ENCODE results near the gene IQSEC1.

IQSEC1 gene

DNA sequence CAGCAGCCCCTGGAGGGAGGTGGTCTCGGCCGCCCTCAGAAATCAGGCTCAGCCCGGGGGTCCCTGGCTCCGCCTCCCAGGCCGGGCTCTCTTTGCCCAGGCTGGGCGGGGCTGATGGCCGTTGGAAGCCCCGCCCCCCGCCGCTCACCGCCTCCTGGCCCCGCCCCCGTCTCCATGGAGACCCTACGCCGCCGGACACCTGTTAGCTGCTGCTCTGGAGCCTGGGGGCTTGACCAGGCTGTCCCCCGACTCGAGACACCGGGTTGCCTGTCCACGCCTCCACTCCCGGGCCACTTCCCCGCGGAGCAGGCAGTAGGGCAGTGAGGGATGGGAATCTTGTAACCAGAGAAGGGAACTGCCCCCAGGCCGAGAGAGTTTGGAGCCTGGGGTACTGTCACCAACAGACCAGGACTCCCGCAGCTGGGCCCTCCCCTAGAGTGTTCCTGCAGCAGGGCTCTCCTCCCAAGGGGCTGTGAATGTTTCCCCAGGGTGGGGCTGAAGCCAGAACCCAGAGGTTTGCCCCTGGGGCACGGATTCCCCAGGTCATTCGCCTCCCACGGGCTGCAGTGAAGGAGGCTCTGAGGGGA is 204.1 kb downstream of the IQSEC1 start:
- Histone ChIP-seq H3K4me2 (ENCODE audit: low read length) (no peak overlapping the region), H3K4me1 (no peaks in the 10 kb centered on the region), H3K4me3 (ENCODE audit: low read depth, low read length) (no peak overlapping the region), H3K27me3 (ENCODE audit: control insufficient read depth, insufficient read depth, low read length) (no peaks in the 10 kb centered on the region), H3K9me3 (ENCODE audit: control insufficient read depth, low read length) (no peaks in the 10 kb centered on the region), H3K79me2 (no peaks in the 10 kb centered on the region), H3K9ac (no peak overlapping the region), H2AFZ (no peak overlapping the region), H3K27ac (no peak overlapping the region), H3K36me3 (ENCODE audit: control insufficient read depth, insufficient read depth, low read length) (no peaks in the 10 kb centered on the region)
- TF ChIP-seq CTCF (IDR thresholded peaks at IDR 0.05) = no peak

- peak overlapping the region; percentile 34 for H2AFZ ChIP-seq
- H3K4me1 ChIP-seq = no peaks in the 10 kb centered on the region
- no peak overlapping the region for H3K4me3 ChIP-seq (ENCODE audit: low read depth, low read length)
- TF ChIP-seq CTCF (IDR thresholded peaks at IDR 0.05) = peak; percentile 93
- H3K9ac ChIP-seq = no peak overlapping the region
- H3K27ac ChIP-seq = no peak overlapping the region
- H3K27me3 ChIP-seq (ENCODE audit: control insufficient read depth, insufficient read depth, low read length) = no peaks in the 10 kb centered on the region
- no peaks in the 10 kb centered on the region for H3K9me3 ChIP-seq (ENCODE audit: control insufficient read depth, low read length)
- H3K4me2 ChIP-seq (ENCODE audit: low read length) = no peak overlapping the region
- H3K79me2 ChIP-seq = no peaks in the 10 kb centered on the region
- H3K36me3 ChIP-seq (ENCODE audit: control insufficient read depth, insufficient read depth, low read length) = no peaks in the 10 kb centered on the region
Measured at GRCh38 chr3:12868039-12869034, 204.9 kb downstream of the IQSEC1 start.

GRCh38 chr3:12866836-12867235 is 206.4 kb downstream of the IQSEC1 start:
- Histone ChIP-seq H3K4me3 (ENCODE audit: low read depth, low read length) (no peak overlapping the region), H2AFZ (no peak overlapping the region), H3K9ac (no peak overlapping the region), H3K27ac (no peak overlapping the region), H3K9me3 (ENCODE audit: control insufficient read depth, low read length) (no peaks in the 10 kb centered on the region), H3K4me2 (ENCODE audit: low read length) (no peak overlapping the region), H3K4me1 (no peaks in the 10 kb centered on the region), H3K27me3 (ENCODE audit: control insufficient read depth, insufficient read depth, low read length) (no peaks in the 10 kb centered on the region), H3K36me3 (ENCODE audit: control insufficient read depth, insufficient read depth, low read length) (no peaks in the 10 kb centered on the region), H3K79me2 (no peaks in the 10 kb centered on the region)
- no peak for TF ChIP-seq CTCF (IDR thresholded peaks at IDR 0.05)

DNA sequence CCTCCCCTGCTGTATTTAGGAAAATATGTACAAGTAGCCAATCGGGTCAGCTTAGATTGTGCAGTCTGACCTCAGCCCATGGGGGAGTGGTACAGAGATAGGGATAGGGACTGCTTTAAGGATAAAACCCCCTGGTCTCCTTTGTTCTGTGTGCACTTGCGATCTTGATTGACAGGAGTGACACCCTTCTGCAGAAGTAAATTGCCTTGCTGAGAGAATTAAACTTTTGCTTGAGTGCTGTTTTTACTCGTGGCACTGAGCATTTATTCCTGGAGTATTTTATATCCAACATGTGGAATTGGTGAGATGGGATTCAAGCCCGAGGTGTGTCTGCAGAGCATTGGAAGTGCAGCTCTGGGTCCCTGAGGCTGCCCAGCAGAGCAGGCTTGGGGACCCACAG is 208.0 kb downstream of the IQSEC1 start:
- H2AFZ ChIP-seq = no peak overlapping the region
- H3K27ac ChIP-seq = no peak overlapping the region
- H3K4me3 ChIP-seq (ENCODE audit: low read depth, low read length) = no peak overlapping the region
- H3K9ac ChIP-seq = no peak overlapping the region
- H3K27me3 ChIP-seq (ENCODE audit: control insufficient read depth, insufficient read depth, low read length) = no peaks in the 10 kb centered on the region
- no peak overlapping the region for H3K4me2 ChIP-seq (ENCODE audit: low read length)
- no peaks in the 10 kb centered on the region for H3K79me2 ChIP-seq
- H3K36me3 ChIP-seq (ENCODE audit: control insufficient read depth, insufficient read depth, low read length) = no peaks in the 10 kb centered on the region
- no peaks in the 10 kb centered on the region for H3K4me1 ChIP-seq
- H3K9me3 ChIP-seq (ENCODE audit: control insufficient read depth, low read length) = no peaks in the 10 kb centered on the region
- no peak for TF ChIP-seq CTCF (IDR thresholded peaks at IDR 0.05)

Measured in parathyroid adenoma (tissue), 2 donors.